PC-3 (cell line): ENCODE results near the gene SNAI3.

Experiments used
- CTCF ChIP-seq: fragments of 300-600 bp; sonication (generic); conservative IDR thresholded peaks from 2 replicates; pipeline ENCODE4 v1.5.1; 2017; ENCODE audit warnings: antibody characterized with exemption, low read depth, mild to moderate bottlenecking, low read length
- EZH2 ChIP-seq: fragments of 300-600 bp; sonication (generic); IDR thresholded peaks from one replicate; pipeline ENCODE4 v1.6.1; 2017; ENCODE audit warnings: antibody characterized with exemption, mild to moderate bottlenecking, low read length; ENCODE audit not compliant: unreplicated experiment
- EZH2phosphoT487 ChIP-seq: fragments of 300-600 bp; sonication (generic); IDR thresholded peaks from 2 replicates; pipeline ENCODE4 v1.6.1; 2018; ENCODE audit warnings: mild to moderate bottlenecking, antibody characterized with exemption, low read length, borderline replicate concordance

- TF ChIP-seq CTCF = no peak
- no peak for TF ChIP-seq EZH2phosphoT487
- TF ChIP-seq EZH2 = no peak
Measured at GRCh38 chr16:88642881-88643643, 43.2 kb downstream of the SNAI3 start.
